ENCODE measurements around the gene RTL10. TPM values are rescaled to one million over a fixed set of nuclear protein-coding genes. Genes with fewer than 3 reads are reported as not detected.

RTL10 gene
- polyA plus RNA-seq, 1 donor from 2014 or later: 11.7 TPM

DNA sequence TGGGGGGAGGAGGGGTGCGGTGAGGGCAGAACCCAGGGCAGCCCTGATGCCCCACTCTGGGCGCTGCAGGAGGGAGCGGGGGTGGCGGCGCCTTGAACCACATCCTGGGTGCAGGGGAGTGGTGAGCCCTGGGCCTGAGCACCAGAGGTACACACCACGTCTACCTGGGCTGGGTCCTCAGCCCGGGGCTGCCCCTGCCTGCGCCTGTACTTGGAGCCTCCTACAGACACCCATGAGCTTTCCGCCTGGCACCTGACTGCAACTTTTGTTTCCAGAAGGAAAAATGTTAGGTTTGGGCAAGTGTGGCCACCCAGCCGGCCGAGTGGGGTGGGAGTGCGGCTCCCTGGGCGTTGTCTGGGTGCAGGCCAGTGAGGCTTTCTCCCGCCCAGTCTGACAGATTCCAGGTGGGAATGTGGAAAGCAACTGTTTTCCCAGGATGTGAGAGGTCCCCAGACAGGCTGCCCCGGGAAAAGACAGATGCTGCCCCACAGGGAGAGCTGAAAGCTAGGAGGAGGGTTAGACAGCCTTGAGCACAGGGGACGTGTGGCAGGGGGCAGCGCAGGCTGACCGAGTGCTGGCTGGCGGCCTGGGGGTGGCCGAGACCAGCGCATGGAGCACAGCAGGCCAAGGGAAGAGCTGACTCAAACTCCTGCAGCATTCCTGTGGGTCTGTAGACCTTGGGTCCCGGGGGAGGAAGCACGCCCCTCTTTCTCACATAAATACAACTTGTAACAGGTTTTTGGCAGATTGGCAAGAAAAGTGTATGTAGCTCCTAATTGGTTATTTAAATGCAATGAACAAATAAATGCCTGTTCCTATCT is 44.1 kb downstream of the RTL10 start:
- Histone ChIP-seq H3K79me2 (replicated peaks; ENCODE audit: insufficient read depth, low read length) (no peaks in the 10 kb centered on the region), H3K36me3 (ENCODE audit: insufficient read depth, low read length) (no peaks in the 10 kb centered on the region), H4K20me1 (ENCODE audit: insufficient read depth) (no peaks in the 10 kb centered on the region), H3K9ac (ENCODE audit: low read length) (no peak overlapping the region), H3K4me3 (ENCODE audit: low read length) (no peak overlapping the region), H3K4me2 (ENCODE audit: low read length) (no peak overlapping the region), H3K27ac (ENCODE audit: low read length) (no peak overlapping the region), H3F3A (ENCODE audit: insufficient read depth, low read length, poor library complexity, severe bottlenecking) (no peaks in the 10 kb centered on the region), H3K9me3 (ENCODE audit: low read length) (no peaks in the 10 kb centered on the region), H2AFZ (ENCODE audit: low read depth, low read length) (no peak overlapping the region), H3K9me2 (ENCODE audit: insufficient read depth, low read length) (no peaks in the 10 kb centered on the region), H3K27me3 (ENCODE audit: insufficient read depth, low read depth, low read length) (no peaks in the 10 kb centered on the region)
- no peak for TF ChIP-seq EZH2 (IDR thresholded peaks at IDR 0.05; ENCODE audit: borderline replicate concordance, insufficient read depth, low read length, poor library complexity, severe bottlenecking)
- TF ChIP-seq, protein P1, sequence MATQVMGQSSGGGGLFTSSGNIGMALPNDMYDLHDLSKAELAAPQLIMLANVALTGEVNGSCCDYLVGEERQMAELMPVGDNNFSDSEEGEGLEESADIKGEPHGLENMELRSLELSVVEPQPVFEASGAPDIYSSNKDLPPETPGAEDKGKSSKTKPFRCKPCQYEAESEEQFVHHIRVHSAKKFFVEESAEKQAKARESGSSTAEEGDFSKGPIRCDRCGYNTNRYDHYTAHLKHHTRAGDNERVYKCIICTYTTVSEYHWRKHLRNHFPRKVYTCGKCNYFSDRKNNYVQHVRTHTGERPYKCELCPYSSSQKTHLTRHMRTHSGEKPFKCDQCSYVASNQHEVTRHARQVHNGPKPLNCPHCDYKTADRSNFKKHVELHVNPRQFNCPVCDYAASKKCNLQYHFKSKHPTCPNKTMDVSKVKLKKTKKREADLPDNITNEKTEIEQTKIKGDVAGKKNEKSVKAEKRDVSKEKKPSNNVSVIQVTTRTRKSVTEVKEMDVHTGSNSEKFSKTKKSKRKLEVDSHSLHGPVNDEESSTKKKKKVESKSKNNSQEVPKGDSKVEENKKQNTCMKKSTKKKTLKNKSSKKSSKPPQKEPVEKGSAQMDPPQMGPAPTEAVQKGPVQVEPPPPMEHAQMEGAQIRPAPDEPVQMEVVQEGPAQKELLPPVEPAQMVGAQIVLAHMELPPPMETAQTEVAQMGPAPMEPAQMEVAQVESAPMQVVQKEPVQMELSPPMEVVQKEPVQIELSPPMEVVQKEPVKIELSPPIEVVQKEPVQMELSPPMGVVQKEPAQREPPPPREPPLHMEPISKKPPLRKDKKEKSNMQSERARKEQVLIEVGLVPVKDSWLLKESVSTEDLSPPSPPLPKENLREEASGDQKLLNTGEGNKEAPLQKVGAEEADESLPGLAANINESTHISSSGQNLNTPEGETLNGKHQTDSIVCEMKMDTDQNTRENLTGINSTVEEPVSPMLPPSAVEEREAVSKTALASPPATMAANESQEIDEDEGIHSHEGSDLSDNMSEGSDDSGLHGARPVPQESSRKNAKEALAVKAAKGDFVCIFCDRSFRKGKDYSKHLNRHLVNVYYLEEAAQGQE (IDR thresholded peaks at IDR 0.05; ENCODE audit: borderline replicate concordance): no peak
- no peak for TF ChIP-seq EP300 (conservative IDR thresholded peaks at IDR 0.05; ENCODE audit: poor library complexity, severe bottlenecking)
- no peak for TF ChIP-seq TAF1 (IDR thresholded peaks at IDR 0.05; ENCODE audit: low read depth)
- no peak for TF ChIP-seq RAD21 (conservative IDR thresholded peaks at IDR 0.05)

DNA sequence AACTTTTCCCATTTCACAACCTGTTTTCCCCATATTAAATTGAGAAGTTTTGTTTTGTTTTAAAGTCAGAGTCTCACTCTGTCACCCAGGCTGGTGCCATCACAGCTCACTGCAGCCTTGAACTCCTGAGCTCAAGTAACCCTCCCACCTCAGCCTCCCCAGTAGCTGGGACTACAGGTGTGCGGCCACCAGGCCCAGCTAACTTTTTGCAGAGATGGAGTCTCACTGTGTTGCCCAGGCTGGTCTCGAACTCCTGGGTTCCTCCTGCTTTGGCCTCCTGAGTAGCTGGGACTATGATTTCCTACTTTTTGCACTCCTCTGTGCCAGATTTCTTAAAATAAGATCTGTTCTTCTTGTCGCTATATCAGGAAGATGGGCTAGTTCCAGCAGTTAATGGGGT is 44.9 kb downstream of the RTL10 start:
- H3K9me3 ChIP-seq (ENCODE audit: low read length): no peaks in the 10 kb centered on the region
- no peak overlapping the region for H3K9ac ChIP-seq (ENCODE audit: low read length)
- H3K4me2 ChIP-seq (ENCODE audit: low read length): no peak overlapping the region
- H2AFZ ChIP-seq (ENCODE audit: low read depth, low read length): no peak overlapping the region
- no peaks in the 10 kb centered on the region for H3K79me2 ChIP-seq (replicated peaks; ENCODE audit: insufficient read depth, low read length)
- no peak overlapping the region for H3K27ac ChIP-seq (ENCODE audit: low read length)
- no peaks in the 10 kb centered on the region for H3K9me2 ChIP-seq (ENCODE audit: insufficient read depth, low read length)
- no peaks in the 10 kb centered on the region for H4K20me1 ChIP-seq (ENCODE audit: insufficient read depth)
- no peaks in the 10 kb centered on the region for H3K27me3 ChIP-seq (ENCODE audit: insufficient read depth, low read depth, low read length)
- no peak for TF ChIP-seq TAF1 (IDR thresholded peaks at IDR 0.05; ENCODE audit: low read depth)
- TF ChIP-seq, protein P1 (IDR thresholded peaks at IDR 0.05; ENCODE audit: borderline replicate concordance): no peak
- TF ChIP-seq SMC3 (conservative IDR thresholded peaks at IDR 0.05; ENCODE audit: poor library complexity): no peak
- no peaks in the 10 kb centered on the region for H3F3A ChIP-seq (ENCODE audit: insufficient read depth, low read length, poor library complexity, severe bottlenecking)
- H3K36me3 ChIP-seq (ENCODE audit: insufficient read depth, low read length): no peaks in the 10 kb centered on the region
- no peak overlapping the region for H3K4me3 ChIP-seq (ENCODE audit: low read length)
